Spinal cord (tissue), 10 donors: ENCODE data around the gene IMPACT. TPM values are rescaled to one million over a fixed set of nuclear protein-coding genes. Genes with fewer than 3 reads are reported as not detected.
A peak's percentile ranks its signal among the peaks of the same experiment; 100 is the strongest.

Source experiments
- DNase-seq, 6 donors: peaks; one replicate each; pipeline versions ENCODE4 v3.0.0 to v3.0.0-alpha.2; 2013 to 2015; ENCODE audit warnings: low spot score in 6 of 6, low read depth in 4 of 6
- H3K27ac ChIP-seq: one replicate; pipeline ENCODE4 v1.5.1; 2013; ENCODE audit warnings: low read depth, low read length, control low read depth
- H3K27me3 ChIP-seq: one replicate; pipeline ENCODE4 v1.6.1; 2013; ENCODE audit warnings: low read length; ENCODE audit not compliant: control insufficient read depth, insufficient read depth
- H3K36me3 ChIP-seq: one replicate; pipeline ENCODE4 v1.6.1; 2013; ENCODE audit warnings: low read length; ENCODE audit not compliant: control insufficient read depth, insufficient read depth
- H3K4me1 ChIP-seq: one replicate; pipeline ENCODE4 v1.6.1; 2013; ENCODE audit warnings: low read length; ENCODE audit not compliant: control insufficient read depth, insufficient read depth
- H3K4me3 ChIP-seq: one replicate; pipeline ENCODE4 v1.5.1; 2013; ENCODE audit warnings: low read depth, low read length, control low read depth
- H3K9me3 ChIP-seq: one replicate; pipeline ENCODE4 v1.6.1; 2013; ENCODE audit warnings: low read length; ENCODE audit not compliant: control insufficient read depth, insufficient read depth
- WGBS: methylation state at CpG from one replicate; pipeline ENCODE4 v1.1.5; 2013; ENCODE audit warnings: missing lambda C conversion rate; ENCODE audit not compliant: insufficient coverage; 5-methylcytosine and 5-hydroxymethylcytosine counted together
- polyA plus RNA-seq, 2 donors: library from polyadenylated mRNA; unstranded; fragments of 120-200 nt; gene quantifications; one replicate each; pipeline ENCODE4 v1.2.1, GENCODE V29; 2013; ENCODE audit not compliant: insufficient read length in 2 of 2
- total RNA-seq, 2 donors: library from RNA; depleted of rRNA in 1 of 2; stranded (reverse); fragments of 120-200 nt in 1 of 2; fragments of >200 nt in 1 of 2; gene quantifications; one replicate each; pipeline versions ENCODE4 v1.2.3 to v1.2.4, GENCODE V29; 2013 to 2014
- donor health status: healthy.

Gene IMPACT
- total and polyA plus RNA-seq, 4 donors = 42.6 to 54.6 (median 49.6) TPM

- Histone ChIP-seq H3K36me3 (no peaks in the 10 kb centered on the region), H3K4me3 (no peak overlapping the region), H3K27ac (no peak overlapping the region), H3K27me3 (peaks cover 7% of the 10 kb centered on the region), H3K4me1 (no peaks in the 10 kb centered on the region), H3K9me3 (no peaks in the 10 kb centered on the region)
- DNase-seq = no peak
- WGBS = 100% methylated on average over 2 of the region's 3 CpGs
Observed at GRCh38 chr18:24414349-24415003, 12.0 kb upstream of the IMPACT start.

- Histone ChIP-seq H3K27me3 (peaks cover 14% of the 10 kb centered on the region), H3K4me3 (no peak overlapping the region), H3K27ac (no peak overlapping the region), H3K9me3 (no peaks in the 10 kb centered on the region), H3K4me1 (no peaks in the 10 kb centered on the region), H3K36me3 (no peaks in the 10 kb centered on the region)
- DNase-seq = no peak
- WGBS = 26% methylated on average over 2 of the region's 3 CpGs
Observed at GRCh38 chr18:24417480-24417879, 9.0 kb upstream of the IMPACT start.

- Histone ChIP-seq H3K27ac (no peak overlapping the region), H3K4me3 (no peak overlapping the region), H3K36me3 (no peaks in the 10 kb centered on the region), H3K9me3 (no peaks in the 10 kb centered on the region), H3K4me1 (no peaks in the 10 kb centered on the region), H3K27me3 (peaks cover 15% of the 10 kb centered on the region)
- 100% methylated on average over 1 of the region's 4 CpGs for WGBS
- DNase-seq = no peak
Observed at GRCh38 chr18:24420551-24420950, 5.9 kb upstream of the IMPACT start.

- Histone ChIP-seq H3K27me3 (peaks cover 18% of the 10 kb centered on the region), H3K4me3 (no peak overlapping the region), H3K4me1 (peaks cover 3% of the 10 kb centered on the region), H3K27ac (no peak overlapping the region), H3K36me3 (no peaks in the 10 kb centered on the region), H3K9me3 (no peaks in the 10 kb centered on the region)
- WGBS = no CpG with 5 or more reads among the region's 1 CpG
- no peak for DNase-seq
Observed at GRCh38 chr18:24421831-24422230, 4.6 kb upstream of the IMPACT start.

GRCh38 chr18:24426073-24426397 lies 435 bp upstream of the IMPACT start:
- Histone ChIP-seq H3K27ac (peak overlapping the region; percentile 85), H3K9me3 (no peaks in the 10 kb centered on the region), H3K4me1 (peaks cover 7% of the 10 kb centered on the region), H3K27me3 (peaks cover 7% of the 10 kb centered on the region), H3K36me3 (no peaks in the 10 kb centered on the region), H3K4me3 (peak overlapping the region; percentile 90)
- WGBS = 28% methylated on average over 8 of the region's 11 CpGs
- DNase-seq = no peak

GRCh38 chr18:24427484-24427883 lies 1.0 kb downstream of the IMPACT start:
- Histone ChIP-seq H3K27me3 (peaks cover 4% of the 10 kb centered on the region), H3K9me3 (no peaks in the 10 kb centered on the region), H3K4me1 (peaks cover 7% of the 10 kb centered on the region), H3K27ac (no peak overlapping the region), H3K4me3 (peak overlapping the region; percentile 90), H3K36me3 (peaks cover 8% of the 10 kb centered on the region)
- DNase-seq = peak in 1 of 6 donors; percentile 44
- WGBS = no CpG with 5 or more reads among the region's 3 CpGs

GRCh38 chr18:24428709-24429108 lies 2.2 kb downstream of the IMPACT start:
- WGBS = no CpG with 5 or more reads among the region's 3 CpGs
- no peak overlapping the region for H3K27ac ChIP-seq
- peaks cover 3% of the 10 kb centered on the region for H3K27me3 ChIP-seq
- DNase-seq = peak in 1 of 6 donors; percentile 38
- H3K36me3 ChIP-seq = peaks cover 8% of the 10 kb centered on the region
- peaks cover 7% of the 10 kb centered on the region for H3K4me1 ChIP-seq
- H3K9me3 ChIP-seq = no peaks in the 10 kb centered on the region
- no peak overlapping the region for H3K4me3 ChIP-seq

GRCh38 chr18:24429188-24429587 lies 2.7 kb downstream of the IMPACT start:
- H3K27me3 ChIP-seq = peaks cover 3% of the 10 kb centered on the region
- no peaks in the 10 kb centered on the region for H3K9me3 ChIP-seq

GRCh38 chr18:24432618-24433017 lies 6.1 kb downstream of the IMPACT start:
- Histone ChIP-seq H3K4me1 (peaks cover 1% of the 10 kb centered on the region), H3K27ac (no peak overlapping the region), H3K9me3 (no peaks in the 10 kb centered on the region), H3K27me3 (no peaks in the 10 kb centered on the region), H3K36me3 (peaks cover 8% of the 10 kb centered on the region), H3K4me3 (no peak overlapping the region)
- DNase-seq = no peak
- 93% methylated on average over 1 of the region's 3 CpGs for WGBS

More at GRCh38 chr18:24429188-24429587, 2.7 kb downstream of the IMPACT start:
- Histone ChIP-seq H3K36me3 (peaks cover 8% of the 10 kb centered on the region), H3K27ac (no peak overlapping the region), H3K4me3 (no peak overlapping the region), H3K4me1 (peaks cover 7% of the 10 kb centered on the region)
- WGBS = no CpG with 5 or more reads among the region's 4 CpGs
- DNase-seq = no peak

- no peak overlapping the region for H3K27ac ChIP-seq
- no peaks in the 10 kb centered on the region for H3K27me3 ChIP-seq
- H3K4me3 ChIP-seq = no peak overlapping the region
- no peak for DNase-seq
- 86% methylated on average over 1 of the region's 1 CpG for WGBS
- H3K9me3 ChIP-seq = no peaks in the 10 kb centered on the region
- no peaks in the 10 kb centered on the region for H3K4me1 ChIP-seq
- H3K36me3 ChIP-seq = peaks cover 13% of the 10 kb centered on the region
Observed at GRCh38 chr18:24436939-24437338, 10.5 kb downstream of the IMPACT start.
